HL-60/S4 treated with retinoic acid at 250 ng/mL for 4 days and 3 days (cell line): ENCODE results near the gene NUMB.

Source experiments
- in situ Hi-C: fragments of 300-500 bp; cut with MboI; formaldehyde crosslinking; loops from 2 replicates; pipeline ENCODE4 v1.7.0; 2022; ENCODE audit warnings: low sequenced_read_pairs

The NUMB gene

DNA sequence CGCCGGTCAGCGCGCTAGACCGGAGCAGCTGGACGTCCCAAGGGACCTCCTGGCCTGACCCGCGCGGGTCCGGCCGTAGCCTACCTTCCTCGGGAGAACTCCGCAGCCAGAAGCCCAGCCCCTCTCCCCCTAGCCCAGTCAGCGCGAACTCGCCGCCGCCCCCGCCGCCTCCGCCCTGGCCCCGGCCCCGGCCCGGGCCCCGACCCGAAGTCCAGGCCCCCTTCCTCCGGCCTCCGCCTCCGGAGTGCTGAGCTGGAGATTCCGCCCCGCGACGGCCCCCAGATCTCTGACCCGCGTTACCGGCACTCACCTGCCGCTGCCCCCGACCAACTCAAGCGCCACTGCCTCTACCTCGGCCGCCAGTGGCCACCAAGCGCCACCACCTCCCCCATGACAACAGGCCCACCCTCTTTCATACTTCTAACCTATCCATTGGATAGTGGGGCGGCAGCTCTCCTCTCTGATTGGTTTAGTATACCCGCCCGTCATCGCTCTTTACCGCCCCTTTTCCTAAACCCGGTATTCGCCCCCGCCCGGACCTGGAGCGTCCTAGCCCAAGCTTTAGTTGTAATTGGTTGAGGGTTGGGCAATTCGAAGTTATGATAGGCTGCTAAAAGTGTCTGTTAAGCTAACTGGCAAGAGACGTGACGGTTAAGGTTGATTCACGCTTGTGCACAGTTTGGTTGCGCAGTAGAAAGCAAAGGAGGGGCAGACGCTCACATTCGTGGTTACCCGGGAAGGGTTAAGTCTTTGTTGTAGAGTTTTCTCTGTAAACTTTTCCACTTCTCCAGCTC is at the start of gene NUMB:
Gene NUMB, minus strand, starts transcription at position 364 of the 794 bp plus-strand sequence. CDS start 102,795 bp downstream, outside the sequence.
- in situ Hi-C loops, result loop anchor here (25.0 kb wide), 2 partner anchors 171 to 271 kb away; no protein-coding TSS in a partner anchor

GRCh38 chr14:73503648-73504047 is 45.3 kb upstream of the NUMB start:
- in situ Hi-C loops, result no loop called here

DNA sequence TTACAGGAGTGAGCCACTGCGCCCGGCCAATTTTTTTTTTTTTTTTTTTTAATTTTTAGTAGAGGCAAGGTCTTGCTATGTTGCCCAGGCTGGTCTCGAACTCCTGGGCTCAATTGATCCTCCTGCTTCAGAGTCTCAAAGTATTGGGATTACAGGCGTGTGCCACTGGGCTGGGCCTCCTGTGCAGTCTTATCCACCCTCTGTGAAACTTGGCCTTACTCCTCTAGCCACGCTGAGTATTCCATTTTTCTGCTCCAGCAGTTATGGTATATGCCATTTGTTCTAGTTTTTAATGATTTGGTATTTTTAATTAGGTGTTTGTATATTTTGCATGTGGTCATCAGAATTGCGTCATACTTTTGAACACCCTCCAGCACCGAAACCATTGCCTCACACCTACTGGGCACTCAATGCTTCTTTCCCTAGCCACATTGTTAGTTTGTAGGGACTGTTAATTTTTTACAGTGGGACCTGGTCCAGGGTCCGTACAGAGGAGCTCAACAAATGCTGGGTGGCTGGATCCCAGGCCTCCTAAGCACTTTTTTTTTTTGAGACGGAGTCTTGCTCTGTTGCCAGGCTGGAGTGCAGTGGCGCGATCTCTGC is 43.8 kb upstream of the NUMB start:
- in situ Hi-C loops, result no loop called here

- in situ Hi-C loops, result no loop called here
Measured at GRCh38 chr14:73500360-73500759, 42.0 kb upstream of the NUMB start.

- in situ Hi-C loops, result no loop called here
Measured at GRCh38 chr14:73494593-73494992, 36.2 kb upstream of the NUMB start.

DNA sequence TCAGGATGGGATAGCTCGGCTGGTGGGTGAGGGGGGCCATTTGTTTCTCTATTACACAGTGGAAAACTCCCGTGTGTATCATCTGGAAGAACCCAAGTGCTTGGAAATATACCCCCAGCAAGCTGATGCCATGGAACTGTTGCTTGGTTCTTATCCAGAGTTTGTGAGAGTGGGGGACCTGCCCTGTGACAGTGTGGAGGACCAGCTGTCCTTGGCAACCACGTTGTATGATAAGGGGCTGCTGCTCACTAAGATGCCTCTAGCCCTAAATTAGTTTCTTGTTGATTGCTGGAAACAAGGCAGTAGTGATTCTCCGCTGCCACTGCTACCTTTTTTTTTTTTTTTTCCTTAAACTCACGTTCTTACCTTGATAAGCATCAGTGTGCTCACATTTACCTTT is 34.3 kb upstream of the NUMB start:
- in situ Hi-C loops, result no loop called here

- in situ Hi-C loops, result no loop called here
Measured at GRCh38 chr14:73492043-73492552, 33.8 kb upstream of the NUMB start.

- in situ Hi-C loops, result no loop called here
Measured at GRCh38 chr14:73491256-73492042, 33.1 kb upstream of the NUMB start.

DNA sequence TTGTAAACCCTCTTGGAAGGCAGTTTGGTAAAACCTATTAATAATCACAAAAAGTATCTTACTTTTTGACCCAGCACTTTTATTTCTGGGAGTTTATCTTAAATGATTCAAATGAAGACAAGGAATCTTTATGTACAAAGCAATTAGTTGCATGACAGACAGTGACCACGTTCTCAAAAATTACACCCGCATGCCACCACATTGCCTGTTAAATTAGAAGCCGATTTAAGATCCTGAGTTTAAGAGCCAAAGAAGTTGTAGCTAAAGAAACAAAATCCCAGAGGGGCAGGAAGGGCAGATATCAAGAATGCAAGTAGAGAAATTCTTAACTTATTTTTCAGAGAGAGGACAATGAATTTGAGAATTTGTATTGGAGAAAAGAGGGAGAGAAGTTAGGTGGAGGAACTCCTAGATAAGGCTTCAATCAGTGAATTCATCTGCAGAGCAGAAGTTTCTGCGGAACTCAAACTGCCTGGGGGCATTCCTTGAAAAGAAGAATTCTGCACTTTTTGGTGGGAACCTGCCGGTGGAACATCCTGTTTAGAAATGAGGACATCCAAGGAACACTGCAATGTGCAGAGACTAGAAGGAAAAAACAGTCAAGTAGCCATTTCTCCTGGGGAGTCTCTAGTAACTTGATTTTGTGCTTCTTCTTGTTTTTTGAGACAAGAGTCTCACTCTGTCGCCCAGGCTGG is 31.3 kb upstream of the NUMB start:
- in situ Hi-C loops, result no loop called here

DNA sequence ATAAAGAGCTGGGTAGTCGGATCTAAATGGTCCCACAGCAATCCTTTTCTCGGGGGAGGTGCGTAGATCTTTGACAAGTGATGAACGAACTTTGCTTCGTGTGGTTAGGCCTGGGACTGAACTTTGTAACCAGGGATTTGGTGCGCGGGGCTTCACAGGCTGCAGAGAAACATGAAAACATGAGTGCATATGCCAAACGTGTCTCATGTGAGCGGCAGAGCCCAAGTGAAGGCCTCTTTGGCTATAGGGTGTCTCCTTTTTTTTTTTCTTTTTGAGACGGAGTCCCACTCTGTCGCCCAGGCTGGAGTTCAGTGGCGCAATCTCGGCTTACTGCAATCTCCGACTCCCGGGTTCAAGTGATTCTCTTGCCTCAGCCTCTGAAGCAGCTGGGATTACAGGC is 20.3 kb upstream of the NUMB start:
- in situ Hi-C loops, result no loop called here

DNA sequence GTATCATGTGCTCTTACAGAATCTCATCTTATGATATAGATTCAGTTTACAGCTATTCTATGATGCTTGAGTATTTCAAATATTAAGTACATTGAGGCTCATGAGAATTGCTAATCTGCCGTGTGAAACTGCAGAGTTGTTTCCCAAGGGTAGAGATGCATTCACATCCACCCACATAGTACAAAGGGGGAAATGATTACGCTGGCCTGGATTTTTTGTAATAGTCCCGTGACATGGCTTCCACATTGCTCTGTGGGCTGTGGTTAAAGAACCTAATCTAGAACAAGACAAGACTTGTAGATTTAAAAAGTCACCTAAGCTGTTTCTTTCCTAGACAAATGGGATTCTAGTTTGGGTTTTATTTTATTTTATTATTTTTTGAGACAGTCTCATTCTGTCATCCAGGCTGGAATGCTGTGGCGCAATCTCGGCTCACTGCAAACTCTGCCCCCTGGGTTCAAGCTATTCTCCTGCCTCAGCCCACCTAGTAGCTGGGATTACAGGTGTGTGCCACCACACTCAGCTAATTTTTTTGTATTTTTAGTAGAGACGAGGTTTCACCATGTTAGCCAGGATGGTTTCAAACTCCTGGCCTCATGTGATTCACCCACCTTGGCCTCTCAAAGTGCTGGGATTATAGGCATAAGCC is 19.4 kb upstream of the NUMB start:
- in situ Hi-C loops, result no loop called here

DNA sequence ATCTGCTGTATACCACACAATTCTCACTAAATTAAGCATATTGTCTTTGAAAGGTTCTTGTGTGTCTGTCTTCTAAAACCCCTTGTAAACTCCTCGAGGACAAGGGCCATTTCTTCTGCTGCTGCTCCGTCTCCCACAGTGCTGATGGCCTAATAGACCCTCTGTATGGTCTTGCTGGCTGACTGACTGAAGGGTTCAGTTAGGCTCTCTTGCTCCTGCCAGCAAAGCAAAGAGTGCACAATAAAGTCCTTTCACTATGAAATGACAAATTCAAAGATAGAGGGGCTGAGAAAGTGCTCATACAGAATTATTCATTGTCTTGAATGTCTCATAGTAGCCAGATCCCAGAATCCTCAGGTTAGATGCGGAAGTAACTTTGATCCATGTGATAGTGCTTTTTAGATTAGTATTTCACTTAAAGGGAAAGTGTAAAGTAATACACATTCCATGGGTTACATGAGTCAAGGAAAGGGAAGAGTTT is 18.1 kb upstream of the NUMB start:
- in situ Hi-C loops, result no loop called here

DNA sequence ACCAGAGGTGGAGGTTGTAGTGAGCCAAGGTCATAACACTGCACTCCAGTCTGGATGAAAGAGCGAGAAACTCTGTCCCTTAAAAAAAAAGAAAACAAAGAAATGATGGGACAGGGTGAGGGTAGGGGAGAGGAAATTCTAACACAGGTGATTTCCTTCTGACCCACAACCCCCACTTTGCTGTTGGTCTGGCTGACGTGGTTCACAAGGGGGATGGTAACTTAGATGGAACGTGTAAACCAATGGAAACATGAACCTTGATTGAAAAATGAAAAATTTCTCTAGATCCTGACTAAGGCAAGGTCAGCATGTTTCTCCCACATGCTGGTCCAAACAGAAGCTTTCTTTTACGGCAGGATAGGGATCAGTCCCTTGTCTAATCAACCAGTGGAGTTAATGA is 16.6 kb upstream of the NUMB start:
- in situ Hi-C loops, result loop anchor here (25.0 kb wide), 2 partner anchors 188 to 288 kb away; no protein-coding TSS in a partner anchor

GRCh38 chr14:73472185-73473114 is 14.1 kb upstream of the NUMB start:
- in situ Hi-C loops, result loop anchor here (25.0 kb wide), 2 partner anchors 185 to 285 kb away; no protein-coding TSS in a partner anchor

- in situ Hi-C loops, result loop anchor here (25.0 kb wide), 2 partner anchors 184 to 284 kb away; no protein-coding TSS in a partner anchor
Measured at GRCh38 chr14:73471582-73472184, 13.3 kb upstream of the NUMB start.

DNA sequence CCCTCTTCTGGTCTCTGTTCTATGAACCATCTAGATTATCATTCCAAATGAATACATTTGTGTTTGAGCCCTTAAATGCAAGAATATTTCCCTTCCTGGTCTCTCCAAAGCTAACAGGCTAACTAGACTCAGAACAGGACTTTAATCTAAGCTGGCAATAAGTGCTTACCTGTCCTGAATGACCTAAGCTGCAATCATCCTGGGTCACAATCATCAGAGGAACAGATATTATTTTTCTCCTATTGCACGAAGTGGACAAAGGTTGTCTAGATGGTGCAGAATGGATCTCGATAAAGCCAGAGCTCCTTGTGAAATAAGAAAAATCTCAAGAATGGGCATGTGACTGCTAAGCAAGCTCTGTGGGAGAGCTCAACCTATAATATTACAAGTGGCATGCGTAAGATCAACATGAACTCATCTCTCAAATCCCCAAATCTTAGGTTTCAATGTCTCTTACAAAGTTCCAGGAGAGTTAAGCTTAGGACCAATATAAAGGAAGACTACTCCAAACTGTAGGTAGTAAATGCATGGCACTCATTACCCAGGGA is 10.6 kb upstream of the NUMB start:
- in situ Hi-C loops, result loop anchor here (25.0 kb wide), 2 partner anchors 182 to 282 kb away; no protein-coding TSS in a partner anchor

DNA sequence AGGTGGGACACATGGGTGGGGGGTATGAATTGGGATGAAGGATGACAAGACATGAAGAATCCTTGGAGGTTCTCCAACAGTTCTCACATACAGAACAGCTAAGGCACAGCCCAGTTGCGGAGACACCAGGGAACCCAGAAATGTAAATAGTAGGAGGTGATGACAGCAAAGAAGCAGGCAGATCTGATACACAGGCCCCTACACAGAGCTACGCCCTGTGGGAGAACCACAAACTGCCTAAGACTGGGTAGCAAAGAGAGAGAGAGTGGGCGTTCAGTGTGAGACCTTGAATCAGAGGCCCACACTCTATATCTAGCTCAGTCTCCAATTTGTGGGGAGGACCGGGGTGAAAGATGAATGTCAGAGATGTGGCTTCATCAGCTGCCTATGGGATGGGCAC is 9.5 kb upstream of the NUMB start:
- in situ Hi-C loops, result loop anchor here (25.0 kb wide), 2 partner anchors 180 to 280 kb away; no protein-coding TSS in a partner anchor

GRCh38 chr14:73467377-73467776 is 9.0 kb upstream of the NUMB start:
- in situ Hi-C loops, result loop anchor here (25.0 kb wide), 2 partner anchors 180 to 280 kb away; no protein-coding TSS in a partner anchor
